HG03378 (cell line): ENCODE results near the gene HAO2.
A peak's percentile ranks its signal among the peaks of the same experiment; 100 is the strongest.
"Not testable (repeated sequence)": the region's sequence is repeated elsewhere in the genome, so short reads cannot be mapped to it uniquely, and the experiment has no call there.

Experiments used
- ATAC-seq: cut with Tn5 transposase; IDR thresholded peaks from one replicate; pipeline ENCODE4 v1.9.1; 2021; ENCODE audit warnings: mild to moderate bottlenecking, moderate library complexity; ENCODE audit not compliant: unreplicated experiment

HAO2 gene

DNA sequence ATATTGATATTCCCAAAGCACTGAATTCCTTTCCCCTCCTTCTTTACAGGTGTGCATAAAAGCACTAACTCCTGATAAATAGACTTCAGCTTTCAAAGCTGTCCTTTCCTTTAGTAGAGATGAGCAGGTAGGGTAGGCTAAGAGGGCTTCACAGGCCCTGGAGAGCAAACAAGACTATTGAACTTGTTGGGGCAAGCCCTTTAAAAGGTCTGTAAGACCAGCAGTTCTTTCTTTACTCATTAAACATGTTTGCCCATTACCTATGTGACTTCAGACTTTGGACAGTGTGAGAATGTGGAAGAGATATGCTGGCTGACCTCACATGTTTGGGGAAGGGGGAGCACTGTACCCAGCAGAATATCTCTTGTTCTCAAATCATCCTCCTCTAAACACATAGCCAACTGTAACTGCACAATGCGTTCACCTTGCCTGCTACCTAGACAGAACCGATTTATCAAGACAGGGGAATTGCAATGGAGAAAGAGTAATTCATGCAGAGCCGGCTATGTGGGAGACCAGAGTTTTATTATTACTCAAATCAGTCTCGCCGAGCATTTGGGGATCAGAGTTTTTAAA is 27.1 kb upstream of the HAO2 start:
- ATAC-seq = no peak

GRCh38 chr1:119345398-119345797 is 23.2 kb upstream of the HAO2 start:
- no peak for ATAC-seq

GRCh38 chr1:119347858-119348257 is 20.7 kb upstream of the HAO2 start:
- ATAC-seq = peak; percentile 86

DNA sequence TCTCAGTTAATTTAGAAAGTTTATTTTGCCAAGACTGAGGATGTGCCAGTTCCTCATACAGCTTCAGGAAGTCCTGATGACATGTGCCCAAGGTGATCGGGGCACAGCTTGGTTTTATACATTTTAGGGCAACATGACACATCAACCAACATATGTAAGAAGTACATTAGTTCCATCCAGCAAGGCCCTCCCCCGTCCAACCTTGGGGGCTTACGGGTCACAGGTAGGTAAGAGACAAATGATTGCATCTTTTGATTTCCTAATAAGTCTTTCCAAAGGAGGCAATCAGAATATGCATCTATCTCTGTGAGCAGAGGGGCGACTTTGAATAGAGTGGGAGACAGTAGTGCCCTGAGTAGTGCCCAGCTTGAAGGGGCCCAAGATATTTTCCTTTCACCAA is 19.6 kb upstream of the HAO2 start:
- ATAC-seq = no peak

DNA sequence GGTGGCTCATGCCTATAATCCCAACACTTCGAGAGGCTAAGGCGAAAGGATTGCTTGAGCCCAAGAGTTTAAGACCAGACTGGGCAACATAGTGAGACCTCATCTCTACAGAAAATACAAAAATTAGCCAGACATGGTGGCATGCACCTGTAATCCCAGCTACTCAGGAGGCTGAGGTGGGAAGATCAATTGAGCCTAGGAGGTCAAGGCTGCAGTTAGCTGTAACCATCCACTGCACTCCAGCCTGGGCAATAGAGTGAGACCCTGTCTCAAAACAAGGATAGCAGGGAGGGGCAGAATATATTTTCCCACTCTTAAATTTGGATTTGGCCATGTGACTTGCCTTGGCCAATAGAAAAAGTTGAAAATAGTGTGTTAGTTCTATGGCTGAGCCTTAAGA is 17.7 kb upstream of the HAO2 start:
- not testable (repeated sequence) for ATAC-seq

DNA sequence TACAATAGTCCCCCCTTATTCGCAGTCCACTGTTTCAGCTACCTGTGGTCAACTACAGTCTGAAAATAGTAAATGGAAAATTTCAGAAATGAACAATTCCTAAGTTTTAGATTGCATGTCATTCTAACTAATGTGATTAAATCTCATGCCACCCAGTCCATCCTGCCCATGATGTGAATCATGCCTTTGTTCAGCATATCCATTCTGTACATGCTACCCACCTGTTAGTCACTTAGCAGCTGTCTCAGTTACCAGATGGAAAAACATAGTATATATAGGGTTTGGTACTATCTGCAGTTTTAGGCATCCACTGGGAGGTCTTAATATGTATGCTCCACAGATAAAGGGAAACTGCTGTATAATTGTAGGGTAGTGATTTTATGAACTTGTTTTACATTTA is 16.6 kb upstream of the HAO2 start:
- no peak for ATAC-seq

GRCh38 chr1:119353836-119354235 is 14.7 kb upstream of the HAO2 start:
- ATAC-seq = no peak

DNA sequence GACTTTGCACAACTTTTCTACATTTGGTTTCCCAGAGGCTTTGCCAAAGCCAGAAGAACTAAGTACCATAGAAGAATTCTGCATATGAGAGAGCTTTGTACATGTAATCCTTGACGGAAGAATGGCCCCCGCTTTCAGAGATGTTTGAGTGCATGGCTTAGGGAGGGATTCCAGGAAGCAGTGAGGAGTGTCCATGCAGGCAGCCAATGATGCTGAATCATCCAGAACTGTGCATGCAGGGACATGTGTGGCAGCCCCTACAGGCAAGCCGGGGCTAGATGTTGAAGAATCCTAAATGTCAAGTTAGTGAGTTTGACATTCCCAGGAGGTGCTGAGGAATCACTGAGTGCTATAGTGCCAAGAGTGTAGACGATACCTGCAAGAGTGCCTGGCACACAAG is 9.9 kb upstream of the HAO2 start:
- no peak for ATAC-seq

DNA sequence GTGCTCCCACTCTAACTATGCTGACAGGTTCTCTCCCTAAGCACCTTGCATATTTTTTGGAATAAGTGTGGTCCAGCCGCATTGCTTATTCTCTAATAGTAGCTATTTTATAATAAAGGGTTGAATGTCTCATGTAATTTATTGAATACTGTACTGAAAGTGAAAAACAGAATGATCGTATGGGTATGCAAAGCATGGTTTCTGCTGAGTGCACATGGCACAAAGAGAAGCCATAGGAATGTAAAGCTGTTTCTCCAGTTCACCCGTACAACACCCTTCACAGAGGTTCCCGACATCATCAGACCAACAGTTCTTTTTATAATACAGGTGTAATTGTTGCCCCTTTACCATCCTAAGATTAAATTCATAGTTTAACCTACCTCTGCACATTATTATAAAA is 8.9 kb upstream of the HAO2 start:
- no peak for ATAC-seq

DNA sequence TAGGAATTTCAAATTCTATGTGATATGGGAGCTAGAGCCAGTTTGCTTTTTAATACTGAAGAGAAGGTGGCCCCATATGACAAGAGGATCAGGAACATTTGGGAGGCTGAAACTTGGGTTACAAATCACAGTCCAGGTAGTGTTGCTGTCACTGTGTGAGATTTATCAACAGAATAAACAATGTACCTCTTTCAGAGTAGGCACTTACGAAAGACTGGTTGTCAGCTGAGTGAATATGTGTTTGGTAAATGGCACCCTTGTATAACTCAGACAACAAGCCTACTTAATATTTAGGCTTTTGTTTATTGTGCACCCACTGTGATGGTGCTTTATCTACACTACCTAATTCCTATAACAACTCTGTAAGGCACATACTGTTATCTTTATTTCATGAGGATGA is 7.4 kb upstream of the HAO2 start:
- ATAC-seq = no peak

DNA sequence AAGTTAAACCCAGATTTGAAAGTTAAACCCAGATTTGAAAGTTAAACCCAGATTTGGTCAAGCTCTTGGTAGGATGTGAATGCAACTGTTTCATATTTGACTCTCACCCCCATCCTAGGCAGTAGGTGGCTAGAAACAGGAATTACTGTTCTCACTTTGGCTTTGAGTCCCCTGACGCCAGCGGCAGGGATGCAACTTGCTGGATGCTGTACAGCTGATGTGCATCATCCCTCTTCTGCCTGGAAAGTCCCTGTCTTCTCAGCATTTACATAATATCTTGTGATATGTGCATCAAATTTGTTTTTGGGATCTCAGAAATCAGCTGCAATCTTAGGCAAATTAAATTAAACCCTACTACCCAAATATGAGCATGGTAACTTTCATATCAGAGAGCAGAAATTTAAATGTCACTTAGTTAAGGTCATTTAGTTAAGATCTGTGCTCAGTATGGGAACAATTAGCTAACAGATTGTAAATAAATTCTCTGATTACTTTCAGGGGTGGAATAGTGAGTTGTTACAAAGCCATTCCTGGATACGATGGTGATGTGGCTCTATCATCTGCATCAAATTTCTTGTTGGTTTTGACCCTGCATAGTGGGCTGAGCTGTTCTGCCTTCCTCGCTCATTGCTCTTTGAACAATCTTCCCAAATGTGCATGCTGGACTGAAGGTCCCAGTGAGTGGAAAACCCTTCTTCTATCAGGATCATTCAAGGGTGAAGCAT is 6.8 kb upstream of the HAO2 start:
- no peak for ATAC-seq

- no peak for ATAC-seq
Observed at GRCh38 chr1:119363162-119363561, 5.4 kb upstream of the HAO2 start.

DNA sequence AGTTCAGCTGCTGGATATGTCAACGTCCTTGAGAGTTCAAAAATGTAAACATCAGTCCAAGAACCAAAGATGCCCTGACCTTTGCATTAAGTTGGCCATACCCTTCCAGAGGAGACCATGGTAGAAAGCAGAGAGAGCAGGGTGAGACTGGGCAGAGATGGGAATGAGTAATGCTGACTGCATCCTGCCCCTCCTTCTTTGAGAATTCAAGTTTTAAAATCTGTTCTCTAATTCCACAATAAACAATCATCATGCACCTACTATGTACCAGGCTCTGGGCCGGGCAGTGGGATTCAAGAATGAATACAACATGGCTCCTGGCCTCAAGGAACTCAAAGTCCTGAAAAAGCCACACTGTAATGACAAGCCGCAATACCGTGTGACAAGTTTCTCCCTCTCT is 3.9 kb upstream of the HAO2 start:
- no peak for ATAC-seq

- ATAC-seq = no peak
Observed at GRCh38 chr1:119366424-119366823, 2.2 kb upstream of the HAO2 start.

DNA sequence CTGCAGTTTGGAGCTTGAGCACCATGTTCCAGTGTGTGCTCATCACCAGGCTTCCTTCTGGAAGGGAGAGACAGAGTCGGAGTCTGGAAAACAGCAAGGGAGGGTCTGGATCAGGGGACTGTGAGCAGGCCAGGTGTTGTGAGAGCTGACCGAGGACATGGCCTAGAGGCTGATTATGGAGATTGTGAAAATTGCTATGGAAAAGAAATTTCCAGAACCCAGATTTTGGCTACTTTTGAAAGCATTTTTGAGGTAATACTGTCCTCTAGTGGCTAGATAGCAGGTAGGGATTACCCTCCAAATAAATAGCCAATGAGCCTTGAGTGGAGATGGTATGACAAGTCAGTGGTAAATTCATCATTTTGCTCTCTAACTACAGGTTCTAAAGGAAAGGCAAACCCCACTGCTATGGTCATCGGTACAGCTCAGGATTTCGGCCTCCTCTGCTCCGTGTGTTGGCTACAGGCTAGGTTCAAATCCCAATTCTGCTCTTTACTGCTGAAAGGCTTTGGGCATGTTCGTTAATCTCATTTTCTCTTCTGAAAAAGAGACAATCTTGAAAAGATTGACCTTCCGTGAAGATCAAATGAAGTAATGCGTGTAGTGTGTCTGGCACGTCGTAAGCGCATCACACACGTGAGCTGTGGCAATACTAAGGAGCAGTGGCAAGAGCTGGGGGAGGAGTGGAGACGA is 1.0 kb upstream of the HAO2 start:
- no peak for ATAC-seq

GRCh38 chr1:119370748-119371147 is 2.2 kb downstream of the HAO2 start:
- no peak for ATAC-seq

DNA sequence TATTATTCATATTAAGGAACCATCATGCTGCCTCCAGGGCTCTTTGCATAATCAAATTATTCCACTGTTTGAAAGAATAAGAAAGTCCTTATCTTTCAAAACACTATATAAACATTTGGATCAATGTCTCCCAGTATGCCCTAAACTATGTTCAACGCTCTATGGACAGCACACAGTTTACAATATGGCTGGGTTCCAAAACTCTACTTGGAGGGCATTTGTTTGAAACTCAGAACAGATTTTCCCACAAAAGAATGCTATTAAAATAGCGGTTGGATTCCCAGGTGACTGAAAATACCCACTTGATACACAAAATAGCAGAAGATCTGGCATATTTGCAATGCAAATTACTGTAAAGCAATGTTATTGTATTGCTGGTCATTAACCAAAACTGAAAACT is 3.2 kb downstream of the HAO2 start:
- no peak for ATAC-seq

DNA sequence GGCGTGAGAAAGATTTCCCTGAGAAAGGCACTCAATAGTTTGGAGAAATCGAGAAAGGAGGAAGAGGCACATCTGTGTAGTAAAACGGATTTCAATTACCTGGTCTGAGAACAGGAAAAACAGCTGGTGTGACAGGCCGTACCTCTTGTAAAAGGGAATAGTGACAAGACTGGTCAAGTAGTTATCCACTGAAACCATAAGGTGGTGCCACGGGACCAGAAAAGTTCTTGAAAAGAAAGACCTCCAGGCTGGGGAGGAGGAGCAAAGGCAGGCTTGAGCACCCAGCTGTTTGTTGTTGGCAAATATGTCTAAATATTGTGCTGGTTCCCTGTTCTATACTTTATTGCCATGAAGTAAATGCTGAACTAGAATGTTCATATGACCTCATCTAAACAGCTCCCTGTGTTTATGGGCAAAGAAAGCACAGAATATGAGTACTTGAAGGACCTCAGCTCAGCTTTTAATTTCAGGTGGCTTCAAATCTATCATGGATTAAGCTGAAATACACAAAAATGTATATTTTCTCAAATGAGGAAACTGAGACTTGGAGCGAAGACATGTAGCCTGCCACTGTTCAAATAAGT is 4.0 kb downstream of the HAO2 start:
- ATAC-seq = no peak

DNA sequence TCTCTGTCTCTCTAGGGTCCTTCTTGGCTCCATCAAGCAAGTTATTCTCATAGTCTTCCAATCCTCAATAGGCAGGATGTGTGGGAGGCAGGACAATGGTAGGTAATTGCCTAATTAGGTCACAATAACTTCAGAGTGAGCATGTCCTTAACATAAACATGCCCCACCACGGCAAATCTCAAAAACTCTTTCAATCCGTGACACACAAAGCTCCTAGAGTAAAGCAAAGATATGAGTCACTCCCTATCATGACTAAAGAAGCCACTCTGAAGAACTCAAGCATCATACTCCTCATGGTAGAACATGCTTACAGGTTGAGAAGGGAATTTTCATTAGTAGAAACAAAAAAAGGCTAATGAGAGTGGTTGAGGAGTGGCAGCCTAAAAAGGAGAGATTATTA is 4.9 kb downstream of the HAO2 start:
- ATAC-seq = no peak

GRCh38 chr1:119374208-119374874 is 5.8 kb downstream of the HAO2 start:
- ATAC-seq = peak; percentile 45

GRCh38 chr1:119375366-119375765 is 6.8 kb downstream of the HAO2 start:
- peak; percentile 51 for ATAC-seq
